HEK293T (cell line): Measurements from ENCODE around the gene RIN2.
A peak's percentile ranks its signal among the peaks of the same experiment; 100 is the strongest.

Experiments
- CTCF ChIA-PET: fragments of 350-600 bp; formaldehyde crosslinking; extraction: SDS; loops from one replicate; lab custom pipeline; 2021; ENCODE audit warnings: antibody characterized with exemption, inconsistent platforms; lab: Yijun Ruan, JAX
- POLR2A ChIA-PET: fragments of 350-600 bp; formaldehyde crosslinking; extraction: SDS; loops from one replicate; lab custom pipeline; 2020; ENCODE audit warnings: antibody characterized with exemption, inconsistent platforms; lab: Yijun Ruan, JAX
- DNase-seq: peaks from one replicate; pipeline ENCODE4 v3.0.0; 2012; ENCODE audit warnings: mixed read lengths; ENCODE audit errors: extremely low spot score
- ARNT ChIP-seq: fragments of 450-650 bp; IDR thresholded peaks from 2 replicates; pipeline ENCODE4 v1.6.1; 2017; ENCODE audit warnings: mild to moderate bottlenecking
- BHLHE40 ChIP-seq: fragments of 450-650 bp; IDR thresholded peaks from 2 replicates; pipeline ENCODE4 v1.6.1; 2016; ENCODE audit warnings: mild to moderate bottlenecking, moderate library complexity, borderline replicate concordance
- CTBP1 ChIP-seq: fragments of 450-650 bp; IDR thresholded peaks from 2 replicates; pipeline ENCODE4 v1.6.1; 2016; ENCODE audit warnings: borderline replicate concordance
- ELF4 ChIP-seq: fragments of 450-650 bp; IDR thresholded peaks from 2 replicates; pipeline ENCODE4 v1.6.1; 2017; ENCODE audit warnings: antibody characterized with exemption
- FOXA1 ChIP-seq: fragments of 450-650 bp; IDR thresholded peaks from 2 replicates; pipeline ENCODE4 v1.6.1; 2016; ENCODE audit warnings: mild to moderate bottlenecking
- FOXK2 ChIP-seq: fragments of 450-650 bp; IDR thresholded peaks from 2 replicates; pipeline ENCODE4 v1.6.1; 2016; ENCODE audit warnings: mild to moderate bottlenecking
- FOXM1 ChIP-seq: fragments of 450-650 bp; IDR thresholded peaks from 2 replicates; pipeline ENCODE4 v1.6.1; 2017; ENCODE audit warnings: mild to moderate bottlenecking, borderline replicate concordance
- HDGF ChIP-seq: fragments of 450-650 bp; IDR thresholded peaks from 2 replicates; pipeline ENCODE4 v1.6.1; 2017; ENCODE audit warnings: antibody characterized with exemption, borderline replicate concordance
- L3MBTL2 ChIP-seq: fragments of 450-650 bp; conservative IDR thresholded peaks from 2 replicates; pipeline ENCODE4 v1.6.1; 2016; ENCODE audit warnings: mild to moderate bottlenecking
- LEF1 ChIP-seq: fragments of 450-650 bp; IDR thresholded peaks from 2 replicates; pipeline ENCODE4 v1.6.1; 2017; ENCODE audit warnings: mild to moderate bottlenecking, borderline replicate concordance
- NFRKB ChIP-seq: fragments of 450-650 bp; IDR thresholded peaks from 2 replicates; pipeline ENCODE4 v1.6.1; 2016; ENCODE audit warnings: mild to moderate bottlenecking, moderate library complexity
- PKNOX1 ChIP-seq: fragments of 450-650 bp; IDR thresholded peaks from 2 replicates; pipeline ENCODE4 v1.6.1; 2016
- SP1 ChIP-seq: fragments of 450-650 bp; IDR thresholded peaks from 2 replicates; pipeline ENCODE4 v1.6.1; 2017
- SUZ12 ChIP-seq: fragments of 450-650 bp; IDR thresholded peaks from 2 replicates; pipeline ENCODE4 v1.6.1; 2016; ENCODE audit warnings: mild to moderate bottlenecking
- ZNF384 ChIP-seq: fragments of 450-650 bp; IDR thresholded peaks from 2 replicates; pipeline ENCODE4 v1.6.1; 2016

Gene RIN2, protein sequence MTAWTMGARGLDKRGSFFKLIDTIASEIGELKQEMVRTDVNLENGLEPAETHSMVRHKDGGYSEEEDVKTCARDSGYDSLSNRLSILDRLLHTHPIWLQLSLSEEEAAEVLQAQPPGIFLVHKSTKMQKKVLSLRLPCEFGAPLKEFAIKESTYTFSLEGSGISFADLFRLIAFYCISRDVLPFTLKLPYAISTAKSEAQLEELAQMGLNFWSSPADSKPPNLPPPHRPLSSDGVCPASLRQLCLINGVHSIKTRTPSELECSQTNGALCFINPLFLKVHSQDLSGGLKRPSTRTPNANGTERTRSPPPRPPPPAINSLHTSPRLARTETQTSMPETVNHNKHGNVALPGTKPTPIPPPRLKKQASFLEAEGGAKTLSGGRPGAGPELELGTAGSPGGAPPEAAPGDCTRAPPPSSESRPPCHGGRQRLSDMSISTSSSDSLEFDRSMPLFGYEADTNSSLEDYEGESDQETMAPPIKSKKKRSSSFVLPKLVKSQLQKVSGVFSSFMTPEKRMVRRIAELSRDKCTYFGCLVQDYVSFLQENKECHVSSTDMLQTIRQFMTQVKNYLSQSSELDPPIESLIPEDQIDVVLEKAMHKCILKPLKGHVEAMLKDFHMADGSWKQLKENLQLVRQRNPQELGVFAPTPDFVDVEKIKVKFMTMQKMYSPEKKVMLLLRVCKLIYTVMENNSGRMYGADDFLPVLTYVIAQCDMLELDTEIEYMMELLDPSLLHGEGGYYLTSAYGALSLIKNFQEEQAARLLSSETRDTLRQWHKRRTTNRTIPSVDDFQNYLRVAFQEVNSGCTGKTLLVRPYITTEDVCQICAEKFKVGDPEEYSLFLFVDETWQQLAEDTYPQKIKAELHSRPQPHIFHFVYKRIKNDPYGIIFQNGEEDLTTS

DNA sequence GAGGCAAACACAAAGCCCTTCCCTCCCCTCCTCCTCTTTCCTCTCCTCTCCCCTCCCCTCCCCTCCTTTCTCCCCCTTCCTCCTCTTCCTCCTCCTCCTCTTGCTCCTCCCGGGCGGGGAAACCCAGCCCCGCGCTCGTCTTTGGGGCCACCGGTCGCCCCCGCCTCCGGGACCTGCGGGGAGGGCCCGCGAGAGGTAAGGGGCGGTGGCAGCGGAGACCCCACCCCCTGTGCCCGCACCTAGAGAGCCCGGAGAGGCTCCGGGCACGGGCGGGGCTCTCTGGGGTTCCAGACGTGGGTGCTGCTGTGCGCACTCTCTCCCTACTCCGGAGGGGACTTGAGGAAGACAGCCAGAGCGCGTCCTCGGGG is at the start of gene RIN2:
Gene RIN2 (plus strand): TSS at position 126 of the 368 bp plus-strand sequence. CDS start 131,344 bp downstream, outside the sequence.
- ChIA-PET CTCF (no interaction called here), POLR2A (interaction anchor here (0.7 to 1.6 kb wide), 7 partner anchors 14 to 294 kb away, joined by 3 to 4 read pairs (median 3); partner anchors contain the start of genes CFAP61, CRNKL1 and NAA20)
- peak; percentile 71; the same call in 1 of the 2 replicates for TF ChIP-seq HDGF
- no peak for TF ChIP-seq PKNOX1
- no peak for TF ChIP-seq LEF1
- no peak for TF ChIP-seq SP1
- TF ChIP-seq FOXK2: no peak
- no peak for TF ChIP-seq CTBP1
- TF ChIP-seq ARNT: no peak
- peak; percentile 61 for DNase-seq

DNA sequence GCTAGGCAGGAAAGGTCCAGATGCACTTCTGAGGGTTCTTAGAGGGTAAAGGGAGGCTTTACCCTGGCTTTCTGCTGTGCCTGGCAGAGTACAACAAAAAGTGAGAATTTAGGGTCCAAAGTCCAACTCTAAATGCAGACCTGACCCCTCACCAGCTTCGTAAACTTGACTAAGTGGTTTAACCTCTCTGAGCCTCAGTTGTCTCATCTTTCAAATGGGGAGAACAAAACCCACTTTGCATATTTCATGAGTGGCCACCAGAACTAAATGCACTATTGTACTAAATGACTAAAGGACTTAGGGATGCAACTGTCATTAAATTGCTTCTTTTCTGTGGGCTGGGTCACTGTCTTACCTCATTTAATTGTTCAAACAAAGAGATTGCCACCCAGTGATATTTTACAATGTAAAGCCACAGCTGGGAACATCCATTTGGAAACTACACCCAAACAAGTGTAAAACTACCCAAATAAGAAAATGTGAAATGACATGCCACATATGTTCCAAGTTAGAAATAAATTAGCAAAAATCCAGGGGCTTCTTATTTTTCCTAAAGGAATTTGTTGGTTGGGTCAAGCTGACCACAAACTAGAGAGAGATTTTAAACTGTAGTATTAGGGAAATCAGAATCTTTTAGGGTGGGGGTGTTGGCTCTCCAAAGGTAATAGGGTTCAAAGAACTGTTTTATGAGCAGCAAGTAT is 48.3 kb upstream of the RIN2 start:
- DNase-seq: no peak
- ChIA-PET CTCF (interaction anchor here (1.1 kb wide), 1 partner anchor 48 kb away, joined by 3 read pairs; no protein-coding TSS in a partner anchor), POLR2A (no interaction called here)
- TF ChIP-seq PKNOX1 (no peak), ZNF384 (no peak), HDGF (no peak), FOXM1 (no peak), BHLHE40 (no peak)

DNA sequence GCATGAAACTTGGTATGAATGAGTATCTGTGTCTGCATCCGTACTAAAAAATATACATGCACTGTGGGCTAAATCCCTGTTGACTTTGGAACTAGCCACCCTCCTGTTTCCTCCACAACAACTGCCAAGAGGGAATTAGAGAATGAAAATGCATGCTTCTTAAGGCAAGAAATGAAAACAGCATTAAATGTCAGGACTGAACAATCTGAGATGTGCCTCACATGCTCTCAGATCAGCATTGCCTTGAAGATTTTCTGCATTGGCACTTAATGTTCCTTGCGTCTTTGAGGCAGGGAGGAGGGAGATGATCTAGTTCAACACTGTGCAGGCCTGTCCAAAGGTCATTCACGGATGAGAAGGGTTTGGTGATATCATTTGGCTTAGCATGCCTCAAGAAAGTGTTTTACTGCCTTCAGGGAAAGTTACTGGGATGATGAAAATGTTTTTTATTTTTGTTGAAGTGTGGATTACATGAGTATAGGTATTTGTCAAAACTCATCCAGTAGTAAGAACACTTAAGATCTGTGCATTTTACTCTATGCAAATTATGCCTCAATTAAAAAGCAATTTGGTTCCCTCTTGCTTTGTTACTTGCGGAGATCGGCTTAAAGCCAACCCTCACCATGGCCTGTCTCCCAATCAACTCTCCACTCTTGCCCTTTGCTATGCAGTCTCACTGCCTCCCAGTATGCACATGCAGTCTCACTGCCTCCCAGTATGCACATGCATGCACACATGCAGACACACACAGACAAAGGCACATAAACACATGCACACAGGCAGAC is 47.5 kb upstream of the RIN2 start:
- TF ChIP-seq FOXK2 (no peak), LEF1 (no peak), NFRKB (no peak), SUZ12 (no peak), ELF4 (no peak), SP1 (no peak), BHLHE40 (no peak), PKNOX1 (no peak), FOXM1 (no peak), CTBP1 (no peak), L3MBTL2 (no peak), HDGF (no peak)
- no peak for DNase-seq
- ChIA-PET POLR2A (no interaction called here), CTCF (no interaction called here)

DNA sequence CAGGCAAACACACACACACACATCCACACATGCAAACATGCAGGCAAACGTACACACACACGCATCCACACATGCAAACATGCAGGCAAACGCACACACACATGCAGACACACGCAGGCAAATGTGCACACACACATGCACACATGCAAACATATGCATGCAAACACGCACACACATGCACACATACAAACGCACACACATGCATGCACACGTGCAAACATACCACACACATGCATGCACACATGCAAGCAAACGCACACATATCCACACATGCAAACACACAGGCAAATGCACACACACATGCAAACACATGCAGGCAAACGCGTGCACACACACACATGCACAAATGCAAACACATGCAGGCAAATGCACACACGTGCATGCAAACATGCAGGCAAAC is 46.9 kb upstream of the RIN2 start:
- DNase-seq: no peak
- POLR2A ChIA-PET: no interaction called here
- TF ChIP-seq FOXK2: no peak
- no peak for TF ChIP-seq PKNOX1
- no peak for TF ChIP-seq HDGF
- TF ChIP-seq FOXA1: no peak
- TF ChIP-seq ELF4: no peak
- no peak for TF ChIP-seq FOXM1
- TF ChIP-seq NFRKB: no peak
- TF ChIP-seq BHLHE40: no peak
- TF ChIP-seq SP1: no peak
- TF ChIP-seq CTBP1: no peak
- CTCF ChIA-PET: no interaction called here
